Measurements from ENCODE around the gene ARID4B.
"Not testable (repeated sequence)": the region's sequence is repeated elsewhere in the genome, so short reads cannot be mapped to it uniquely, and the experiment has no call there.

ARID4B gene

GRCh38 chr1:235327559-235328270 lies at the start of gene ARID4B:
Gene ARID4B, minus strand, starts transcription at chr1:235328179. Its CDS starts 1,260 bp downstream, at chr1:235326919.
- DNase-seq = no peak

- no peak for DNase-seq
Observed at GRCh38 chr1:235375919-235376605, 48.1 kb upstream of the ARID4B start.

- DNase-seq = no peak
Observed at GRCh38 chr1:235369802-235370201, 41.8 kb upstream of the ARID4B start.

- DNase-seq = no peak
Observed at GRCh38 chr1:235368428-235368827, 40.4 kb upstream of the ARID4B start.

DNA sequence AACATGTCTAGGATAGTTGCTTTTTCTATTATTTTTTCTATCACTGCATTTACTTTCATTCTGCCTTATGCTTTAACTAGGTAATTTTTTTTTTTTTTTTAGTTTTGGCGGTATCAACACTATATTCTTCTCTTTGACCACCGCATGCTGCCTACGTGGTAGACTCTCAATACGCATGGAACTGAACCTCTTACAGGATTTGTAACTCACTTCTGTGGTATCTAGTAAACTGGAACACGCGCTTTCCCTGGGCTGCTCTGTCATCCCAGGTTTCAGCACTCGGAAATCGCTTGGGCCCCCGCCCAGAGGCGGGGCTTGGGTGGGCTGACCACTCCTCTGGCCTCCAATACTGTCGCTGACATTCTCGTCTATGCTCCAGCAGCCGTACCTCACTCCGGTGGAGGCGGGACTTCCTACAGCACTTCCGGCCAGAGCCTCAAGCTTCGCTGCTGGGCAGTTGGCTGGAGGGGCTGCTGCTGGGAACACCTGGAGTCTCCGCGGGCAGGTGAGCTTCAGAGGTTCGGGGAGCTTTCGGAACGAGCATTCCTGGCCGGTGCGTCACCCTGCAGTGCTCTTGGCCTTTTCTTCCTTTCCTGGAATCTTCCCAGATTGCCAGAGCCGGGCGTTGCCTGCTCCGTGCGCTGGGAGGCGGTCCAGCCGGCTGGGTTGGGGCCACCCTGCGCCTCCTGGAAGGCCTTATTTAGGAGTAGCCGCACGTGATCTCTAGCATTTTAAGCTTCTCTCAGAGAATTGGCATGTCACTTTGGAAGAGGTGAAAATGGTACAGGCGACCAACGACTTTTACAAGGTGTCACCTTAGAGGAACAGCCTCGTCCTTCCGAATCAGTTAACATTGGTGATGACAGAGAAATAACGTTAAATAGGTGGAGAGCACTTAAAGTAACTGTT lies 39.3 kb upstream of the ARID4B start, which contains the start of gene TBCE:
TSS of gene TBCE (plus strand) at position 428 of the 909 bp plus-strand sequence. CDS start 12,623 bp downstream, outside the sequence.
- peak; percentile 84 for DNase-seq

- peak; percentile 13 for DNase-seq
Observed at GRCh38 chr1:235366286-235366685, 38.3 kb upstream of the ARID4B start.

DNA sequence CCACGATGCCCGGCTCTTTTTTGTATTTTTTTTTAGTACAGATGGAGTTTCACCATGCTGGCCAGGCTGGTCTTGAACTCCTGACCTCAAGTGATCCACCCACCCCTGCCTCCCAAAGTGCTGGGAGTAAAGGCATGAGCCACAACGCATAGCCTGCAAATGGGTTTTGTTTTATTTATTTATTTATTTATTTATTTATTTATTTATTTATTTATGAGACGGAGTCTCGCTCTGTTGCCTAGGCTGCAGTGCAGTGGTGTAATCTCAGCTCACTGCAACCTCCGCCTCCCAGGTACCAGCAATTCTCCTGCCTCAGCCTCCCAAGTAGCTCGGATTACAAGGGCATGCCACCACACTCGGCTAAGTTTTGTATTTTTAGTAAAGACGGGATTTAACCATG lies 36.2 kb upstream of the ARID4B start:
- not testable (repeated sequence) for DNase-seq

- no peak for DNase-seq
Observed at GRCh38 chr1:235358899-235359298, 30.9 kb upstream of the ARID4B start.

- DNase-seq = no peak
Observed at GRCh38 chr1:235357485-235358373, 29.8 kb upstream of the ARID4B start.

- DNase-seq = no peak
Observed at GRCh38 chr1:235351898-235352297, 23.9 kb upstream of the ARID4B start.

DNA sequence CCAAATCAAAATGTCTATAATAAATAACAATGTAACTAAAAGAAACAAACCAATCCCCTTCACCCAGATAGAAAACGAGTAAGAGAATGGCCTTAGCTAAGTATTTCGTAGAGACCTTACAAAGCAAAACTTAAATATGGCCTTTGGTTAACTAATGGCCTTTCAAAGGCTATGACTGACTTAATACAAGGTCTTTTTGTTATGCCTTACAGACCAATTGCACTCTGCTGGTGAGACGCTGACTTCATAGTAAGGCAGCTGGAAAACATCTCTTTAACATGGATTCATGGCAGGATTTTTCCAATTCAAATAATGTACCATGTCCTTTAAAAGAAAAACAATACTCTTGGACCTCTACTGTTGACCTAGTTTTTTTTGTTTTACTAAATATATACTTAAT lies 23.5 kb upstream of the ARID4B start:
- no peak for DNase-seq

- DNase-seq = no peak
Observed at GRCh38 chr1:235343726-235344125, 15.7 kb upstream of the ARID4B start.

DNA sequence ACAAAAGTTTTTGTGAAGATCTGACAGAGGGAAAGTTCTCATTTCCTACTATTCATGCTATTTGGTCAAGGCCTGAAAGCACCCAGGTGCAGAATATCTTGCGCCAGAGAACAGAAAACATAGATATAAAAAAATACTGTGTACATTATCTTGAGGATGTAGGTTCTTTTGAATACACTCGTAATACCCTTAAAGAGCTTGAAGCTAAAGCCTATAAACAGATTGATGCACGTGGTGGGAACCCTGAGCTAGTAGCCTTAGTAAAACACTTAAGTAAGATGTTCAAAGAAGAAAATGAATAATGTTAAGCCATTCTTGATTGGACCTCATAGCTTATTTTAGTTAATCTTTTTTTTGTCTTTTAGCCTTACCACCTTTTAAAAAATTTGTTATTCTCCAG lies 14.5 kb upstream of the ARID4B start:
- DNase-seq = no peak

GRCh38 chr1:235342039-235342438 lies 14.1 kb upstream of the ARID4B start:
- DNase-seq = no peak

DNA sequence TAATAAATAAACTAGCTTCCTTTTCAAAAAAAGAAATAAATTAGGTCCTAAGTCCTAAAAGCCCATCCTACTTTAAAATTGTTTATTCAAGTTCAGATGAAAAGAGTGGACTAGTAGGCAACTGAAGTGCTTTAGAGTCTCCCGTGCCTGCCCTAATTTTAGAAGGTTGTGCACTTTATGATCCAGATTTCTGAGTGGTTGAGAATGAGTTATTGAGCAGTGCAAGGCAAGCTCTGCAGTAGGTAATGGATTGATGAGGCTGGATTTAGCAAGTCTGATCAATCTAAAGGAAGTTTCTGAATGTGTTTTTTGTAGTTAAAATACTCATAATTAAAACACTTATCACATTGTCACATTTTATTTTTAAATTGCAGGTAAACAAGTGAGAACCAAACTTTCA lies 13.4 kb upstream of the ARID4B start:
- no peak for DNase-seq

DNA sequence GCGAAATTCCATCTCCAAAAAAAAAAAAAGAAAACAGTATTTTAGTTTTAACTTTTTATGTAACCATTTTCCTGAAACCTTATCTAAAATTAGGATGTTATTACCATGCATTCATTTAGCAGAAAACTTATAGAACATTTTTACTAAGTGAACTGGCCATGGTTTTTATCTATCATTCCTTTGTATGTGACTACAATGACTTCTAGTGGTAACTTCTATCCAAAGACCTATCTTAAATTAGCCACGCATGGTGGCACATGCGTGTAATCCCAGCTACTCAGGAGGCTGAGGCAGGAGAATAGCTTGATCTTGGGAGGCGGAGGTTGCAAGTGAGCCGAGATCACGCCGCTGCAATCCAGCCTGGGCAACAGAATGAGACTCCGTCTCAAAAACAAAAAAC lies 11.8 kb upstream of the ARID4B start:
- DNase-seq = no peak

GRCh38 chr1:235336903-235337302 lies 8.9 kb upstream of the ARID4B start:
- DNase-seq = peak; percentile 60

DNA sequence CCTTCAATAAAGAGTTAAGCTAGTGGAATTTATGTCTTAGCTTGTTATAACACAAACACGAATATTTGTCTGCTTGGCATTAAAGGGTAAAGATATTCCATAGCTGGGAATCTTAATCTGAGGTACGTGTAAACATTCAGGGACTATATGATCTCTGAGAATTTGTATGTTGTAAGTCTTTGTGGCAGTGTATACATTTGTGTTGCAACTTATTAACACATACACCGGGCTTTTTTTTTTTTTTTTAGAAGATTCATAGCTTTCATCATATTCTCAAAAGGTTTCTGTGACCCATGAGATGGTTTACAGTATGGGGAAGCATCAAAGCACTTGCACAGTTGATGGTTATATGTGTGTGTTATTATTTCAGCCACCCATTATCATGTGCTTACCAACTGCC lies 3.4 kb upstream of the ARID4B start:
- no peak for DNase-seq

DNA sequence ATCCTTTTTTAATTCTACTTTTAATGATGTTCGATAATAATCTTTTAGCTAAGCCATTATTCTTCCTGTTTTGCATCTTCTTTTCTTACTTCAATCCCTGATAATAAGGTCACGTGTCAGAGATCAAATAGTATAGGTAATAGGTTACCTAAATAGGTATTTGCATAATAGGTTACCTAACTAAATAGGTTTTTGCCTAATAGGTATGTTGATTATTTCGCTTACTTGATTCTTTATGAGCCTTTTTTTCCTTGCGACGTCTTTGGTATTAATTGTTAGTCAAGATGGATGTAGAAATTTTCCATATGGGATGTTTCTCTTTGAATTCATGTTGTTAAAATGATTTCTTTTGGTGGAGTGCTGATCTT lies 2.9 kb upstream of the ARID4B start:
- no peak for DNase-seq

DNA sequence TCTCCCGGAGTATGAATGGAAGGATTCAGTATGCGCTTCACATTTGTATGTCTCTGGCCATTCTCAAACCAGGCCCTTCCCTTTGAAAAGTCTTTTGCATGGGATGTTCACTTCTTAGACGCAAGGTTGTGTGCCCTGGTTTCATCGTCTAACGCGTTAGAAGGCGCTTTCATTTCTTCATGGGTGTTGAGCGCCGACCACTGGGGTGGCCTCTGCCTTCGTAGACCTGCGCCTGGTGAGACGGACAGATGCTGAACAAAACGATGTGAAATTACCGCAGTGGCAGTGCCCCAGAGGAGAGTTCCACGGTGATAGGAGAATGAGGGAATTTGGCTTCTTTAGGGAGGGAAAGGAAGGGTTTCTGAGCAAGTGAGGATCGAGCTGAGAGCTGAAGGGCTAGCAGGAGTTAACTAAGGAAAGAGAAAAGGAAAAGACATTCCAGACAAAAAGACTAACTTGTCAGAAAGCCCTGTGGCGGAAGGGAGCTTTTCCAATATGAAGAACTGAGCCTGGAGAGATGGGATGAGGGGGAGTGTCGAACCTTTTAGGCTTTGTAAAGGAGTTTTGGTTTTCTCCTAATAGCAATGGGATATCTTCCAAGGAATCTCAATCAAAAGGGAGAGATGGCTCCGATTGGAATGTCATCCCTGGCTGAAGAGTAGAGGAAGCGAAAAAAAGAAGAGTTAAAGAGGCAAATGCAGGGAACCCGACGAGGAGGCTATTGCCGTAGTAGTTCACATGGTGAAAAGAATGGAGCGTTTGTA lies 1.3 kb upstream of the ARID4B start:
- peak; percentile 66 for DNase-seq

Data from CD4-positive, alpha-beta T cell treated with Interleukin-4 for 4 hours (primary cell).